IMR-90 (cell line): ENCODE data around the gene LSM2.

Source experiments
- BHLHE40 ChIP-seq: fragments of 150-350 bp; IDR thresholded peaks from 2 replicates; pipeline ENCODE4 v1.6.1; 2016; ENCODE audit warnings: mild to moderate bottlenecking, low read depth, low read length
- CEBPB ChIP-seq: IDR thresholded peaks from 2 replicates; pipeline ENCODE4 v1.6.1; 2012; ENCODE audit warnings: low read depth, low read length, improper control_type of control experiment
- CTCF ChIP-seq: conservative IDR thresholded peaks from 2 replicates; pipeline ENCODE4 v1.5.1; 2012; ENCODE audit warnings: mild to moderate bottlenecking, low read depth, low read length, improper control_type of control experiment
- ELK1 ChIP-seq: fragments of 150-350 bp; IDR thresholded peaks from 2 replicates; pipeline ENCODE4 v1.6.1; 2016; ENCODE audit warnings: low read depth, mild to moderate bottlenecking, low read length, moderate library complexity, borderline replicate concordance
- FOS ChIP-seq: fragments of 150-350 bp; IDR thresholded peaks from 2 replicates; pipeline ENCODE4 v1.6.1; 2016; ENCODE audit warnings: low read depth, low read length
- MAFK ChIP-seq: IDR thresholded peaks from 2 replicates; pipeline ENCODE4 v1.6.1; 2012; ENCODE audit warnings: low read depth, low read length, improper control_type of control experiment
- MAZ ChIP-seq: IDR thresholded peaks from 2 replicates; pipeline ENCODE4 v1.6.1; 2012; ENCODE audit warnings: low read depth, mild to moderate bottlenecking, low read length, improper control_type of control experiment, moderate library complexity, borderline replicate concordance
- NFE2L2 ChIP-seq: fragments of 150-350 bp; IDR thresholded peaks from 2 replicates; pipeline ENCODE4 v1.6.1; 2016; ENCODE audit warnings: low read depth, mild to moderate bottlenecking, low read length
- POLR2A ChIP-seq: IDR thresholded peaks from 2 replicates; pipeline ENCODE4 v1.6.1; 2012; ENCODE audit warnings: mild to moderate bottlenecking, low read depth, low read length
- RAD21 ChIP-seq: IDR thresholded peaks from 2 replicates; pipeline ENCODE4 v1.6.1; 2012; ENCODE audit warnings: low read length, improper control_type of control experiment
- RCOR1 ChIP-seq: IDR thresholded peaks from 2 replicates; pipeline ENCODE4 v1.6.1; 2012; ENCODE audit warnings: mild to moderate bottlenecking, low read length, improper control_type of control experiment; ENCODE audit not compliant: insufficient replicate concordance
- SMC3 ChIP-seq: fragments of 150-350 bp; IDR thresholded peaks from 2 replicates; pipeline ENCODE4 v1.6.1; 2016; ENCODE audit warnings: low read depth, mild to moderate bottlenecking, antibody characterized with exemption, low read length, moderate library complexity
- USF2 ChIP-seq: fragments of 150-350 bp; IDR thresholded peaks from 2 replicates; pipeline ENCODE4 v1.6.1; 2017; ENCODE audit warnings: mild to moderate bottlenecking, antibody characterized with exemption, low read length, low read depth

GRCh38 chr6:31842053-31842452 lies 35.3 kb upstream of the LSM2 start:
- no peak for TF ChIP-seq CTCF
- TF ChIP-seq NFE2L2 = no peak
- no peak for TF ChIP-seq RAD21
- no peak for TF ChIP-seq POLR2A
- no peak for TF ChIP-seq MAFK
- TF ChIP-seq ELK1 = no peak
- TF ChIP-seq USF2 = no peak
- no peak for TF ChIP-seq CEBPB
- no peak for TF ChIP-seq RCOR1
- no peak for TF ChIP-seq FOS
- no peak for TF ChIP-seq SMC3
- TF ChIP-seq MAZ = no peak
- TF ChIP-seq BHLHE40 = no peak
